B cell (primary cell): Measurements from ENCODE around the gene CFLAR. TPM values are rescaled to one million over a fixed set of nuclear protein-coding genes. Genes with fewer than 3 reads are reported as not detected.
A peak's percentile ranks its signal among the peaks of the same experiment; 100 is the strongest.
"Not testable (repeated sequence)": the region's sequence is repeated elsewhere in the genome, so short reads cannot be mapped to it uniquely, and the experiment has no call there.

Source experiments
- ATAC-seq: fragments of 200-7000 bp; cut with Tn5 transposase; one replicate; pipeline ENCODE4 v1.10.0; 2021; ENCODE audit warnings: low read depth, mild to moderate bottlenecking, moderate number of reproducible peaks, moderate library complexity
- CTCF ChIA-PET: fragments of 350-600 bp; sonication (Branson Sonifier 250); formaldehyde crosslinking; loops from one replicate; lab custom pipeline; 2021; ENCODE audit warnings: antibody characterized with exemption, inconsistent platforms; lab: Charles Lee
- POLR2A ChIA-PET: fragments of 350-600 bp; sonication (Branson Sonifier 250); formaldehyde crosslinking; loops from one replicate; lab custom pipeline; 2021; ENCODE audit warnings: antibody characterized with exemption; lab: Charles Lee
- DNase-seq: peaks from one replicate; pipeline ENCODE4 v3.0.0; 2013
- H2AFZ ChIP-seq: 2 replicates; pipeline ENCODE4 v1.6.1; 2012; ENCODE audit warnings: mild to moderate bottlenecking, low read depth, low read length; ENCODE audit not compliant: insufficient read depth, poor library complexity, severe bottlenecking
- H3K27ac ChIP-seq, 2 donors: 1 replicate in 1 of 2; 2 replicates in 1 of 2; pipeline ENCODE4 v1.5.1; 2012 to 2013; ENCODE audit warnings: low read length in 2 of 2, mild to moderate bottlenecking in 2 of 2, moderate library complexity in 1 of 2
- H3K27me3 ChIP-seq, 4 experiments: fragments of 200-600 bp in 1 of 4; sonication (generic) in 1 of 4; replicated peaks in 1 of 4; 1 replicate in 2 of 4; 2 replicates in 2 of 4; pipeline versions ENCODE4 v1.6.1 to v1.7.0; 2013 to 2016; ENCODE audit warnings: low read length in 3 of 4, mild to moderate bottlenecking in 2 of 4, mixed read lengths in 1 of 4, moderate library complexity in 1 of 4; ENCODE audit not compliant: insufficient read depth in 4 of 4, control insufficient read depth in 3 of 4; ENCODE audit errors: control extremely low read depth in 1 of 4
- H3K36me3 ChIP-seq, 2 experiments: replicated peaks in 1 of 2; 1 replicate in 1 of 2; 2 replicates in 1 of 2; pipeline versions ENCODE4 v1.6.1 to v1.7.1; 2013; ENCODE audit warnings: low read length in 1 of 2; ENCODE audit not compliant: insufficient read depth in 2 of 2, control insufficient read depth in 1 of 2; ENCODE audit errors: control extremely low read depth in 1 of 2, extremely low read depth in 1 of 2
- H3K4me1 ChIP-seq, 2 donors: fragments of 200-600 bp in 1 of 2; sonication (generic) in 1 of 2; 1 replicate in 1 of 2; 2 replicates in 1 of 2; pipeline versions ENCODE4 v1.5.1 to v1.6.1; 2013 to 2017; ENCODE audit warnings: low read length in 2 of 2; ENCODE audit not compliant: control insufficient read depth in 2 of 2, insufficient read depth in 2 of 2
- H3K4me2 ChIP-seq: replicated peaks from 2 replicates; pipeline ENCODE3; 2012; ENCODE audit warnings: mild to moderate bottlenecking, low read depth, low read length; ENCODE audit not compliant: poor library complexity, severe bottlenecking
- H3K4me3 ChIP-seq, 5 experiments: fragments of 200-600 bp in 1 of 5; sonication (generic) in 1 of 5; 1 replicate in 3 of 5; 2 replicates in 2 of 5; pipeline versions ENCODE4 v1.5.1 to v1.7.0; 2011 to 2016; ENCODE audit warnings: low read length in 4 of 5, mild to moderate bottlenecking in 4 of 5, low read depth in 2 of 5, control low read depth in 1 of 5, moderate library complexity in 1 of 5; ENCODE audit not compliant: insufficient read depth in 1 of 5; ENCODE audit errors: control extremely low read depth in 1 of 5, extremely low read depth in 1 of 5
- H3K79me2 ChIP-seq: fragments of 200-600 bp; sonication (generic); one replicate; pipeline ENCODE4 v1.6.0; 2016; ENCODE audit warnings: low read length; ENCODE audit not compliant: control insufficient read depth, insufficient read depth
- H3K9ac ChIP-seq: fragments of 200-600 bp; sonication (generic); 2 replicates; pipeline ENCODE4 v1.6.1; 2017; ENCODE audit warnings: mild to moderate bottlenecking, low read length, moderate library complexity
- H3K9me3 ChIP-seq, 3 donors: one replicate each; pipeline versions ENCODE4 v1.6.1 to v1.7.1; 2013; ENCODE audit warnings: low read length in 2 of 3; ENCODE audit not compliant: control insufficient read depth in 2 of 3, insufficient read depth in 1 of 3; ENCODE audit errors: control extremely low read depth in 1 of 3
- H4K20me1 ChIP-seq: 2 replicates; pipeline ENCODE4 v1.6.0; 2012; ENCODE audit warnings: mild to moderate bottlenecking, low read length; ENCODE audit not compliant: insufficient read depth, control insufficient read depth, poor library complexity, severe bottlenecking
- H3K27ac Mint-ChIP-seq: one replicate; pipeline ENCODE4 v1.8.0; 2021; ENCODE audit warnings: mixed read lengths
- H3K27me3 Mint-ChIP-seq: one replicate; pipeline ENCODE4 v1.8.0; 2021; ENCODE audit warnings: mixed read lengths
- H3K4me1 Mint-ChIP-seq: one replicate; pipeline ENCODE4 v1.8.0; 2021; ENCODE audit warnings: mixed read lengths
- H3K4me3 Mint-ChIP-seq: one replicate; pipeline ENCODE4 v1.8.0; 2021; ENCODE audit warnings: mixed read lengths
- H3K9me3 Mint-ChIP-seq: one replicate; pipeline ENCODE4 v1.8.0; 2022; ENCODE audit warnings: mixed read lengths; ENCODE audit not compliant: insufficient read depth
- EZH2 ChIP-seq: IDR thresholded peaks from 2 replicates; pipeline ENCODE4 v1.6.1; 2012; ENCODE audit warnings: borderline replicate concordance, low read depth, mild to moderate bottlenecking, moderate library complexity, low read length; ENCODE audit not compliant: insufficient read depth, poor library complexity, severe bottlenecking
- WGBS: methylation state at CpG from one replicate; pipeline ENCODE4 v1.1.5; 2013; ENCODE audit warnings: missing lambda C conversion rate; ENCODE audit not compliant: insufficient coverage; 5-methylcytosine and 5-hydroxymethylcytosine counted together
- intact Hi-C: fragments of 100-400 bp; cut with micrococcal nuclease; formaldehyde crosslinking; loops from one replicate; pipeline ENCODE4 v1.10.0; 2022
- polyA plus RNA-seq: library from polyadenylated mRNA; depleted of rRNA; stranded (reverse); fragments of >200 nt; gene quantifications from 2 replicates; pipeline ENCODE4 v1.2.3, GENCODE V29; 2012
- total RNA-seq, 2 donors: library from RNA; stranded (reverse); fragments of 120-200 nt in 1 of 2; gene quantifications; 1 replicate in 1 of 2; 2 replicates in 1 of 2; pipeline versions ENCODE4 v1.2.3 to v1.2.4, GENCODE V29; 2013 to 2022
- TF ChIP-seq, protein P1 (sequence below): fragments of 200-600 bp; IDR thresholded peaks from one replicate; pipeline ENCODE4 v1.8.0; 2022; ENCODE audit warnings: antibody characterized with exemption, mild to moderate bottlenecking

Gene CFLAR
- total and polyA plus RNA-seq, 2 donors (not counting 1 experiment from before 2014, with no cell fraction given), result 58.4 to 216 TPM

DNA sequence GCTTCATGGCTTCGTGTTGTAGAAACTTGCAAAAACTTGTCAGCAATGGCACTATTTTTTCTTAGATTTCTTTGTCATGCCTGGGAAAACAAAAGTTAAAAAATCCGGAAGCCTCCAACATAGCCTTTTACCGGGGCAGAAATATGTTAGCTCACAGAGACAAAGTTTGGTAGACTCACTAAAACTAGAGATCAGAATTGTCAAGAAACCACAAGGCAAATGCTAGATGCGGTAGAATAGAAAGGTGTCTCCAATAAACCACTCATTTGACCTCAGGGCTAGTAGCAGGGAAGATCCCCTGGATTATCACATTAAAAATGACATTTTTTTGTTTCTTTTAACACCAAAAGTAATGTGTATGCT, 67.4 kb downstream of the CFLAR start:
- Mint-ChIP-seq H3K9me3 (no peaks in the 10 kb centered on the region), H3K27me3 (no peaks in the 10 kb centered on the region), H3K4me3 (peak overlapping the region; percentile 96), H3K4me1 (peaks cover 48% of the 10 kb centered on the region), H3K27ac (peak overlapping the region; percentile 86)
- H3K36me3 ChIP-seq, result peaks cover 0 to 17% of the 10 kb centered on the region in 2 experiments
- CTCF ChIA-PET, result interaction anchor here (0.8 to 7.5 kb wide), 37 partner anchors 9 to 282 kb away, joined by 3 to 347 read pairs (median 5); partner anchors contain the start of genes CASP8, CFLAR, ORC2 and STRADB
- H3K4me2 ChIP-seq, result peak overlapping the region; percentile 77
- no peaks in the 10 kb centered on the region for H3K27me3 ChIP-seq
- no peak for DNase-seq
- H3K27ac ChIP-seq, result peak overlapping the region; percentile 33 to 71
- H2AFZ ChIP-seq, result peak overlapping the region; percentile 70
- ATAC-seq, result no peak
- peaks cover 0 to 4% (median 0%) of the 10 kb centered on the region in 3 donors for H3K9me3 ChIP-seq
- peak overlapping the region; percentile 86 for H3K9ac ChIP-seq
- H3K4me3 ChIP-seq, result peak overlapping the region; percentile 64 to 96 (median 79)
- POLR2A ChIA-PET, result interaction anchor here (0.5 to 2.3 kb wide), 9 partner anchors 11 to 76 kb away, joined by 3 to 17 read pairs (median 5); no protein-coding TSS in a partner anchor
- H3K4me1 ChIP-seq, result peaks cover 30 to 37% of the 10 kb centered on the region in 2 donors
- 0% methylated on average over 2 of the region's 4 CpGs for WGBS
- peaks cover 50% of the 10 kb centered on the region for H3K79me2 ChIP-seq
- no peaks in the 10 kb centered on the region for H4K20me1 ChIP-seq
- intact Hi-C loops, result loop anchor here (1.0 to 5.0 kb wide), 4 partner anchors 25 to 1271 kb away; partner anchors contain the start of genes C2orf69 and CASP8
- TF ChIP-seq, protein P1, sequence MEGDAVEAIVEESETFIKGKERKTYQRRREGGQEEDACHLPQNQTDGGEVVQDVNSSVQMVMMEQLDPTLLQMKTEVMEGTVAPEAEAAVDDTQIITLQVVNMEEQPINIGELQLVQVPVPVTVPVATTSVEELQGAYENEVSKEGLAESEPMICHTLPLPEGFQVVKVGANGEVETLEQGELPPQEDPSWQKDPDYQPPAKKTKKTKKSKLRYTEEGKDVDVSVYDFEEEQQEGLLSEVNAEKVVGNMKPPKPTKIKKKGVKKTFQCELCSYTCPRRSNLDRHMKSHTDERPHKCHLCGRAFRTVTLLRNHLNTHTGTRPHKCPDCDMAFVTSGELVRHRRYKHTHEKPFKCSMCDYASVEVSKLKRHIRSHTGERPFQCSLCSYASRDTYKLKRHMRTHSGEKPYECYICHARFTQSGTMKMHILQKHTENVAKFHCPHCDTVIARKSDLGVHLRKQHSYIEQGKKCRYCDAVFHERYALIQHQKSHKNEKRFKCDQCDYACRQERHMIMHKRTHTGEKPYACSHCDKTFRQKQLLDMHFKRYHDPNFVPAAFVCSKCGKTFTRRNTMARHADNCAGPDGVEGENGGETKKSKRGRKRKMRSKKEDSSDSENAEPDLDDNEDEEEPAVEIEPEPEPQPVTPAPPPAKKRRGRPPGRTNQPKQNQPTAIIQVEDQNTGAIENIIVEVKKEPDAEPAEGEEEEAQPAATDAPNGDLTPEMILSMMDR, result no peak
- TF ChIP-seq EZH2, result no peak

DNA sequence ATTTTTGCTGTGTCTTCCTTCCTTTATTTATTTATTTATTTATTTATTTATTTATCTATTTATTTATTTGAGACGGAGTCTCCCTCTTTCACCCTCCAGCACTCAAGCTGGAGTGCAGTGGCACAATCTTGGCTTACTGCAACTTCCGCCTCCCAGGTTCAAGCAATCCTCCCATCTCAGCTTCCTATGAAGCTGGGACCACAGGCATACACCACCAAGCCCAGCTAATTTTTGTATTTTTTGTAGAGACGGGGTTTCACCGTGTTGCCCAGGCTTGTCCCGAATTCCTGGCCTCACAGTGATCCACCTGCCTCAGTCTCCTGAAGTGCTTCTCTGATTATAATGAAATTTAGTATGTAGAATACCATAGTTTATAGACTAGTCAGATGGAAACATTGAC, 67.9 kb downstream of the CFLAR start:
- peaks cover 0 to 21% of the 10 kb centered on the region in 2 experiments for H3K36me3 ChIP-seq
- H3K27me3 ChIP-seq, H3K27me3 Mint-ChIP-seq, DNase-seq, H4K20me1 ChIP-seq, H3K9me3 ChIP-seq, H3K9me3 Mint-ChIP-seq, ATAC-seq: not testable (repeated sequence)
- peaks cover 51% of the 10 kb centered on the region for H3K4me1 Mint-ChIP-seq
- ChIA-PET CTCF (interaction anchor here (0.8 to 7.5 kb wide), 18 partner anchors 8 to 282 kb away, joined by 3 to 347 read pairs (median 15); partner anchors contain the start of genes CASP8 and CFLAR), POLR2A (interaction anchor here (1.2 to 2.3 kb wide), 3 partner anchors 11 to 49 kb away, joined by 4 to 17 read pairs (median 6); no protein-coding TSS in a partner anchor)
- H3K4me2 ChIP-seq, result peak overlapping the region; percentile 77
- WGBS, result no CpG with 5 or more reads among the region's 5 CpGs
- peak overlapping the region; percentile 81 for H3K27ac Mint-ChIP-seq
- H3K27ac ChIP-seq, result peak overlapping the region in 1 of 2 donors; percentile 13
- peak overlapping the region; percentile 64 to 96 (median 79) for H3K4me3 ChIP-seq
- peak overlapping the region; percentile 96 for H3K4me3 Mint-ChIP-seq
- peak overlapping the region; percentile 24 for H2AFZ ChIP-seq
- peaks cover 50% of the 10 kb centered on the region for H3K79me2 ChIP-seq
- intact Hi-C loops, result loop anchor here (1.0 to 5.0 kb wide), 4 partner anchors 24 to 1272 kb away; partner anchors contain the start of genes C2orf69 and CASP8
- H3K9ac ChIP-seq, result peak overlapping the region; percentile 86
- H3K4me1 ChIP-seq, result peaks cover 30 to 37% of the 10 kb centered on the region in 2 donors

DNA sequence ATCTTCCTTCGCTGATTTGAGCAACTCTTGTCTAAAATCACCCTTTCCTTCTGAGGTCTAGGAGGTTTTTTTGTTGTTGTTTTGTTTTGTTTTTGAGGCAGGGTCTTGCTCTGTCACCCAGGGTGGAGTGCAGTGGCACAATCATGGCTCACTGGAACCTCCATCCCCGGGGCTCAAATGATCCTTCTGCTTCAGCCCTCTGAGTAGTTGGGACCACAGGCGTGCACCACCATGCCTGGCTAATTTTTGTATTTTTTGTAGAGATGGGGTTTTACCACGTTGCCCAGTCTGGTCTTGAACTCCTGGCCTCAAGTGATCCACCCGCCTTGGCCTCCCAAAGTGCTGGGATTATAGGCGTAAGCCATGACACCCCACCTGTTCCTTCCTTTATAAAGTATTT, 68.3 kb downstream of the CFLAR start:
- intact Hi-C loops, result loop anchor here (5.0 kb wide), 1 partner anchor 1272 kb away; the partner anchor contains the start of gene C2orf69
- 10% methylated on average over 3 of the region's 6 CpGs for WGBS

More for the DNA sequence above, 68.3 kb downstream of the CFLAR start:
- H3K36me3 ChIP-seq, result peaks cover 0 to 24% of the 10 kb centered on the region in 2 experiments
- H3K27ac ChIP-seq, result peak overlapping the region in 1 of 2 donors; percentile 13
- Mint-ChIP-seq H3K4me3 (peak overlapping the region; percentile 96), H3K27ac (peak overlapping the region; percentile 81), H3K4me1 (peaks cover 51% of the 10 kb centered on the region)
- peaks cover 30 to 37% of the 10 kb centered on the region in 2 donors for H3K4me1 ChIP-seq
- not testable (repeated sequence) for DNase-seq, H3K9me3 Mint-ChIP-seq, H3K9me3 ChIP-seq, H3K27me3 Mint-ChIP-seq, H3K27me3 ChIP-seq, ATAC-seq, H4K20me1 ChIP-seq
- ChIA-PET POLR2A (interaction anchor here (2.3 kb wide), 1 partner anchor 48 kb away, joined by 17 read pairs; no protein-coding TSS in a partner anchor), CTCF (interaction anchor here (1.7 to 7.5 kb wide), 8 partner anchors 8 to 278 kb away, joined by 6 to 347 read pairs (median 18); partner anchors contain the start of gene CFLAR)
- H3K4me2 ChIP-seq, result peak overlapping the region; percentile 77
- peak overlapping the region; percentile 24 for H2AFZ ChIP-seq
- H3K4me3 ChIP-seq, result peak overlapping the region; percentile 64 to 96 (median 79)
- peak overlapping the region; percentile 86 for H3K9ac ChIP-seq
- H3K79me2 ChIP-seq, result peaks cover 52% of the 10 kb centered on the region
